Adrenal gland (tissue), 12 donors: ENCODE data around the gene NRIP2. TPM values are rescaled to one million over a fixed set of nuclear protein-coding genes. Genes with fewer than 3 reads are reported as not detected.

Experiments used
- DNase-seq, 7 donors: peaks; one replicate each; pipeline ENCODE4 v3.0.0-alpha.2; 2019 to 2020
- H3K27ac ChIP-seq, 5 donors: fragments of 200-600 bp; sonication (generic) in 4 of 5; 1 replicate in 3 of 5; 2 replicates in 2 of 5; pipeline versions ENCODE4 v1.5.1 to v1.8.0; 2016 to 2020; ENCODE audit warnings: mild to moderate bottlenecking in 1 of 5
- H3K27me3 ChIP-seq: fragments of 200-600 bp; 2 replicates; pipeline ENCODE4 v1.8.0; 2021
- H3K36me3 ChIP-seq, 2 donors: fragments of 200-600 bp; replicated peaks in 1 of 2; 1 replicate in 1 of 2; 2 replicates in 1 of 2; pipeline versions ENCODE4 v1.5.1 to v1.8.0; 2018 to 2022
- H3K4me1 ChIP-seq, 2 donors: fragments of 200-600 bp; replicated peaks in 1 of 2; 1 replicate in 1 of 2; 2 replicates in 1 of 2; pipeline versions ENCODE4 v1.5.1 to v1.8.0; 2018 to 2021
- H3K4me3 ChIP-seq, 4 donors: fragments of 200-600 bp; sonication (generic) in 3 of 4; one replicate each; pipeline ENCODE4 v1.5.1; 2016 to 2018
- H3K9me3 ChIP-seq, 3 donors: fragments of 200-600 bp; sonication (generic) in 1 of 3; replicated peaks in 1 of 3; 1 replicate in 2 of 3; 2 replicates in 1 of 3; pipeline versions ENCODE4 v1.5.1 to v1.8.0; 2016 to 2021
- CTCF ChIP-seq, 6 experiments: fragments of 450-650 bp in 4 of 6; fragments of 200-600 bp in 2 of 6; sonication (generic) in 1 of 6; IDR thresholded peaks; 1 replicate in 5 of 6; 2 replicates in 1 of 6; pipeline versions ENCODE4 v1.5.1 to v1.8.0; 2016 to 2021; ENCODE audit warnings: antibody characterized with exemption in 6 of 6, mild to moderate bottlenecking in 2 of 6, moderate library complexity in 1 of 6
- POLR2A ChIP-seq, 2 donors: fragments of 450-650 bp; IDR thresholded peaks; one replicate each; pipeline ENCODE4 v1.6.1; 2017; ENCODE audit warnings: antibody characterized with exemption in 2 of 2, mild to moderate bottlenecking in 2 of 2, moderate library complexity in 1 of 2
- WGBS, 4 donors: extraction: QIAGEN DNeasy Blood & Tissue Kit in 2 of 4; methylation state at CpG; one replicate each; pipeline versions ENCODE4 v1.1.5 to v1.1.7; 2013 to 2017; 5-methylcytosine and 5-hydroxymethylcytosine counted together
- intact Hi-C, 2 donors: fragments of 100-400 bp; cut with DNase I; formaldehyde crosslinking; loops; one replicate each; pipeline versions ENCODE4 v1.14.1 to v1.15.0; 2022 to 2023
- polyA plus RNA-seq, 3 donors: library from polyadenylated mRNA; stranded (reverse); fragments of 200-250 nt in 2 of 3; fragments of 350-450 nt in 1 of 3; fragmentation: Illumina TruSeq in 1 of 3; extraction: RNeasy Lipid Tissue Mini Kit (QIAGEN cat#74804) in 1 of 3; gene quantifications; one replicate each; pipeline ENCODE4 v1.2.3, GENCODE V29; 2013 to 2014
- total RNA-seq, 9 donors: library from RNA; depleted of rRNA in 4 of 9; stranded (reverse); fragments of >200 nt in 4 of 9; fragments of 120-200 nt in 1 of 9; fragmentation: NEBNext Ultra II Directional in 1 of 9; extraction: Animal tissue kit (Norgen Biotek cat#: 25700) in 1 of 9; gene quantifications; one replicate each; pipeline versions ENCODE4 v1.1.0 to v1.2.4, GENCODE V29; 2013 to 2023
- donor health status: healthy with polysubstance abuse.
- donor health status: Bipolar disorder and iron deficiency.
- donor health status: DM: yes; HTN: yes; CAD: no.
- donor health status: DM: no; HTN: no; CAD: no.
- donor health status: DM: no; HTN: no; CAD: no.
- donor health status: DM: yes; HTN: yes; CAD: no.

Gene NRIP2
- total and polyA plus RNA-seq, 12 donors, result 0.87 to 9.1 (median 2.5) TPM

- WGBS, 4 donors, result 7 to 9% (median 8%) methylated on average over 10 of the region's 10 CpGs
- Histone ChIP-seq H3K36me3 (peaks cover 0 to 9% of the 10 kb centered on the region in 2 donors), H3K9me3 (no peaks in the 10 kb centered on the region), H3K4me1 (peaks cover 12 to 19% of the 10 kb centered on the region in 2 donors), H3K4me3 (peak overlapping the region in 3 of 4 donors; percentile 16 to 81 (median 80)), H3K27ac (peak overlapping the region; percentile 73 to 99 (median 95)), H3K27me3 (no peaks in the 10 kb centered on the region)
- intact Hi-C loops, result no loop called here
- TF ChIP-seq CTCF (IDR thresholded peaks at IDR 0.05), result peak; percentile 25 to 72 (median 57)
- TF ChIP-seq POLR2A (IDR thresholded peaks at IDR 0.05), result no peak
- peak in 6 of 7 donors; percentile 57 to 78 (median 64) for DNase-seq
Measured at GRCh38 chr12:2813214-2814185, 21.3 kb downstream of the NRIP2 start.

GRCh38 chr12:2812290-2813213, 22.3 kb downstream of the NRIP2 start, which contains the start of gene ITFG2:
Gene ITFG2, plus strand, starts transcription at chr12:2812668. Its CDS starts 93 bp downstream, at chr12:2812761.
- intact Hi-C loops, result no loop called here
- peak; percentile 88 to 93 for TF ChIP-seq POLR2A (IDR thresholded peaks at IDR 0.05)
- TF ChIP-seq CTCF (IDR thresholded peaks at IDR 0.05), result peak in 1 of 6 experiments; percentile 5

GRCh38 chr12:2811801-2812200, 23.0 kb downstream of the NRIP2 start:
- no peaks in the 10 kb centered on the region for H3K36me3 ChIP-seq
- peaks cover 12 to 19% of the 10 kb centered on the region in 2 donors for H3K4me1 ChIP-seq
- no peak for DNase-seq
- H3K9me3 ChIP-seq, result no peaks in the 10 kb centered on the region
- 73 to 78% (median 76%) methylated on average over 5 of the region's 5 CpGs for WGBS, 4 donors
- no peaks in the 10 kb centered on the region for H3K27me3 ChIP-seq
- peak overlapping the region in 2 of 4 donors; percentile 80 to 81 for H3K4me3 ChIP-seq
- intact Hi-C loops, result no loop called here
- TF ChIP-seq POLR2A (IDR thresholded peaks at IDR 0.05) (no peak), CTCF (IDR thresholded peaks at IDR 0.05) (no peak)
- peak overlapping the region in 2 of 5 donors; percentile 97 to 99 for H3K27ac ChIP-seq

More at GRCh38 chr12:2812290-2813213, 22.3 kb downstream of the NRIP2 start, which contains the start of gene ITFG2:
- H3K27ac ChIP-seq, result peak within 1 kb of the TSS; percentile 73 to 99 (median 95)
- H3K4me1 ChIP-seq, result peaks cover 12 to 19% of the 10 kb centered on the region in 2 donors
- H3K27me3 ChIP-seq, result no peaks in the 10 kb centered on the region
- H3K9me3 ChIP-seq, result no peaks in the 10 kb centered on the region
- WGBS, 4 donors, result 0 to 1% (median 0%) methylated on average over 34 to 48 of the region's 48 CpGs
- peak within 1 kb of the TSS in 3 of 4 donors; percentile 20 to 81 (median 80) for H3K4me3 ChIP-seq
- H3K36me3 ChIP-seq, result no peaks in the 10 kb centered on the region
- peak; percentile 98 to 100 (median 100) for DNase-seq
